ENCODE results near the gene TSC22D2. TPM values are rescaled to one million over a fixed set of nuclear protein-coding genes. Genes with fewer than 3 reads are reported as not detected.

The TSC22D2 gene
- total and polyA plus RNA-seq, 2 of the 8 experiments (the other 6 are each of a cell fraction or from before 2014, with no cell fraction given): 3.4 to 27.6 TPM

DNA sequence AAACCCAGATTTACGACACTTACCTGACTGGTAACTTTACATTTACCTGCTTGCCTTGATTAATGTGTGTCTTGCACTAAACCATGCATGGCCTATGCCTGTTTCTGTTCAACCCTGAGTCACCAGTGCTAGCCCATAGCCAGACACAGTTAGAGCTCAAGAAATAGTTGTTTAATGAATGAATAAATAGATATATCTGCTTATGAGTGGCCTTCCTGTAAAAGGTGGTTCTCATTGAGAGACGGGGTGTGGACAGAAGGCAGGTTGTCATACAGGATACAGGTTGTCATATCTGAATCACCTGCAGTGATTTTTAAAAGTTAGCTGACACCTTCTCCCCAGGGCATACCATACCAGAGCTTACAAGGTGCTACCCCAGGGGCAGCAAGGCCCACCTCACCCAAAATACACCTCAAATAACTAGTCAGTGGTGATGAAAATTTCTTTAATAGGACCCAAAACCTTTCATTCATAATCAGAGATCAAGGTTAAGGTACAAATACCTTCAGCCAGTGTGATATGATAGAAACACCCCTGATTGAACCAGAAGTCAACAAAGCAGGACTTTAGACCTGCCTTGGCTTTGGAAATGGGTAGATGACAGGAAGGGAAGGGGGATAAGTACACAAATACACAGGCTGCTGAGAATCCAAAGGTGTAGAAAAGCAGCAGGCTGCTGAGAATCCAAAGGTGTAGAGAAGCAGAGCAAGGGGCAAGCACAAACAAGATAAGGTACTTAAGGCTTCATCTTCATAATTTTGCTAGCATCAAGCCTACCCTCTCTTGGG is 45.4 kb upstream of the TSC22D2 start:
- WGBS, 2 experiments (ENCODE audit: extremely low coverage in 1 of 2, insufficient coverage in 1 of 2, insufficient read length in 1 of 2, insufficient replicate concordance in 2 of 2, low coverage in 1 of 2, low lambda C conversion rate in 2 of 2, missing lambda C conversion rate in 1 of 2): 85% methylated on average over 2 of the region's 2 CpGs; no CpG with 5 or more reads in 1 of the 2 experiments
- Histone ChIP-seq H3K4me3 (ENCODE audit: extremely low read depth in 1 of 4, insufficient read depth in 2 of 4, low read depth in 3 of 4, low read length in 4 of 4) (no peak overlapping the region), H3K4me1 (replicated peaks in 1 of 4; ENCODE audit: control insufficient read depth in 3 of 4, insufficient read depth in 4 of 4, low read length in 3 of 4) (no peaks in the 10 kb centered on the region), H2BK15ac (ENCODE audit: low read length) (no peak overlapping the region), H2BK12ac (ENCODE audit: low read depth, low read length) (no peak overlapping the region), H3K79me2 (ENCODE audit: control insufficient read depth in 1 of 2, insufficient read depth in 2 of 2, low read length in 2 of 2) (no peaks in the 10 kb centered on the region), H2BK20ac (ENCODE audit: low read length) (no peak overlapping the region), H3K23me2 (ENCODE audit: low read depth, low read length) (no peaks in the 10 kb centered on the region), H4K91ac (replicated peaks; ENCODE audit: insufficient read length, low read length) (no peak overlapping the region), H3K27ac (ENCODE audit: low read depth, low read length) (no peak overlapping the region), H4K5ac (ENCODE audit: insufficient read length, low read depth, low read length) (no peak overlapping the region), H3K36me3 (ENCODE audit: control insufficient read depth in 2 of 4, insufficient read depth in 4 of 4, low read length in 3 of 4) (no peaks in the 10 kb centered on the region), H2BK5ac (ENCODE audit: low read depth, low read length) (no peak overlapping the region), H3K14ac (ENCODE audit: insufficient read length) (no peak overlapping the region), H3K79me1 (ENCODE audit: low read depth, low read length) (no peaks in the 10 kb centered on the region), H3K4me2 (ENCODE audit: insufficient read depth in 1 of 2, low read depth in 2 of 2, low read length in 2 of 2) (no peak overlapping the region), H4K20me1 (replicated peaks in 1 of 2; ENCODE audit: control insufficient read depth in 1 of 2, insufficient read depth in 2 of 2, low read length in 2 of 2) (no peaks in the 10 kb centered on the region), H3K27me3 (replicated peaks in 1 of 4; ENCODE audit: control insufficient read depth in 3 of 4, extremely low read depth in 1 of 4, insufficient read depth in 3 of 4, low read length in 3 of 4) (peaks cover 0 to 1% (median 0%) of the 10 kb centered on the region in 4 experiments; a peak in 1 of 7 replicates), H4K8ac (ENCODE audit: extremely low read depth, insufficient read depth, low read length) (no peak overlapping the region), H3K9me3 (ENCODE audit: insufficient read depth in 2 of 2, low read depth in 1 of 2, low read length in 1 of 2) (no peaks in the 10 kb centered on the region), H2AK5ac (ENCODE audit: low read depth, low read length) (no peak overlapping the region), H3K18ac (ENCODE audit: extremely low read depth, low read length) (no peak overlapping the region), H3K23ac (ENCODE audit: insufficient read length) (no peak overlapping the region), H2BK120ac (replicated peaks; ENCODE audit: low read depth, low read length) (no peak overlapping the region), H2AFZ (ENCODE audit: low read length) (peak overlapping the region; percentile 79; the same call in 1 of the 2 replicates), H3K9ac (replicated peaks in 1 of 4; ENCODE audit: extremely low read depth in 1 of 4, low read depth in 3 of 4, low read length in 3 of 4) (no peak overlapping the region), H3K4ac (replicated peaks; ENCODE audit: insufficient read length, low read depth, low read length) (no peak overlapping the region), H3K56ac (replicated peaks; ENCODE audit: insufficient read length, low read depth, low read length) (no peak overlapping the region)
- no peak for FAIRE-seq
- TF ChIP-seq, protein P1, sequence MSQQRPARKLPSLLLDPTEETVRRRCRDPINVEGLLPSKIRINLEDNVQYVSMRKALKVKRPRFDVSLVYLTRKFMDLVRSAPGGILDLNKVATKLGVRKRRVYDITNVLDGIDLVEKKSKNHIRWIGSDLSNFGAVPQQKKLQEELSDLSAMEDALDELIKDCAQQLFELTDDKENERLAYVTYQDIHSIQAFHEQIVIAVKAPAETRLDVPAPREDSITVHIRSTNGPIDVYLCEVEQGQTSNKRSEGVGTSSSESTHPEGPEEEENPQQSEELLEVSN (IDR thresholded peaks at IDR 0.05): no peak
- TF ChIP-seq SIRT6 (IDR thresholded peaks at IDR 0.05; ENCODE audit: low read length): no peak
- TF ChIP-seq POLR2AphosphoS5 (IDR thresholded peaks at IDR 0.05; ENCODE audit: low read depth, low read length): no peak
- CTCF ChIA-PET (ENCODE audit: partially characterized antibody): interaction anchor here (0.7 to 1.5 kb wide), 5 partner anchors 10 to 133 kb away, joined by 3 to 4 read pairs (median 3); no protein-coding TSS in a partner anchor
- no peak for DNase-seq (ENCODE audit: low read depth in 1 of 2, low spot score in 2 of 2)
- POLR2A ChIA-PET (ENCODE audit: partially characterized antibody): no interaction called here

All from H1 (cell line).